GF-D8 (cell line): ENCODE measurements around the gene GNPDA2.

Experiments
- DNase-seq: peaks from one replicate; lab custom pipeline; 2025; lab: John Stamatoyannopoulos, UW

Gene GNPDA2

DNA sequence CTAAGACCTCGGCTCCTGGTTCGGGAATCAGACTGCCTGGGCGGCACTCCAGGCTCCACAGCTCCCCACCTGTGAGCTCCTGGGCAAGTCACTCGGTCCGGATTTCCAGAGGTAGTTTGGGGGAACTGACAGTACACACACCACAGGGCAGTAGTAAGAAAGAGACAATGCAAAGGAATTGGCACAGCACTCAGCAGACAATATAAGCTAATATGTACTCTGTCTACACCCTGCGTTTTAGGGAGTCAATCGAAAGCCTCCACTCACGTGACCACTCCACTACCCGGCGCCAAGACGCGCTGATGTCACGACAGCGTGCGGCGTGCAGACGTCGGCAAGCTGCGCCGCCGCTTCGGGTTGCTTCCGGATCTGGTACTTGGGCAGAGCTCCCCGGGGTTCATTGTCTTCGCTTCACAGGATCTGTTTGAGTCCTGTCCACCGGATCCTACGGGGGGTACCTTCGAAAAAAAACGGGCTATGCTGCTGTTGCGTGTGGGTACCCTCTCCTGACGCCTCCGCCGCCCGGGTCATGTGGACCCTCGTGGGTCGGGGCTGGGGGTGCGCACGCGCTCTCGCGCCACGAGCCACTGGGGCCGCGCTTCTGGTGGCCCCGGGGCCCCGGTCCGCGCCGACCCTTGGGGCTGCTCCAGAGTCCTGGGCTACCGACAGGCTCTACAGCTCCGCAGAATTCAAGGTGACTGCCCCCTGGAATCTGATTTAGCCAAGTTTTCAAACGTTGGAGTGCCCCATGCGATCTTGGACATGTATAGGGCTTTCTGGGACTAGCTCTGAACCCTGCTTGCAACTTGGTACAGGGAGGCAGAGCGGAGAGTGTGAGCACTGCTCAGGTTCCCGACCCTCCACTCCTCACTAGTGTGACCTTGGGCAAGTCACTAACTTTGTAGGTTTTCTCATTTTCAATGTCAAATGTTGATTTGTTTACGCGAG is 48.0 kb downstream of the GNPDA2 start, which contains the start of gene GUF1:
Gene GUF1 (plus strand): TSS at position 327 of the 948 bp plus-strand sequence. CDS start 203 bp downstream, at position 530.
- DNase-seq, result peak; percentile 67

DNA sequence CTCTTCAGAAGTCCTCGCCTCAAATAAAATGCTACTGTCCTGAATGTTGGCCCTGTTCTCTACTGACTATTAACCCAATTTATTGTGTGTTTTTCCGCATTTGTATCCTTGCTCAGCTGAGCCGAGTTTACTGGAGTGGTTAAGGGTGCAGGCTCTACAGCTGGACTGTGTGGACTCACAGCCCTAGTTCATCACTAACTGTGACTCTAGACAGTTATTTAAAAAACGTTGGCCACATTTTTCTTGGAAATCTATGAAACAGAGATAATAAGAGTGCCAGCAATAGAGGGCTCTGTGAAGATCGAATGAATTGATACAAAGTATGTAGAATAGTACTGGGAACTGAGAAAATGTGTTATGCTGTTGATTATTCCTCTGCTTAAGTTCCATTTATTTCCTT is 51.0 kb downstream of the GNPDA2 start:
- DNase-seq, result no peak

DNA sequence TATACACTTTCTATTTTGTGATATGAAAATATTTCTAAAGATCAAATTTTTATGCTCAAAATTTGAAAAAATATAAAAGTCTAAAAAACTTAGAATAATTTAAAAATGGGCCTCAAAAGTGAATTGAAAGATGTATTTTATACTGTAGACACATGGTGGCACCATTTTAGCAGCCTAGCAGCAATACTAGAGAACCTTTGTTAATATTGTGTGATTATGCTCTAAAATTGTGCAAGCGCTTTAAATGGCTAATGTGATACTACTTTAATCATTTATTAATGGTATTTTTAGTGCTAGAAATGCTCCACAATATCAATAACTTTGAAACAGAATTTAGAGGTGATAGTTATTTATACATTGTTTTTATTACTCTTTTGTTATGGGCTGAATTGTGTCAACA is 51.9 kb downstream of the GNPDA2 start:
- DNase-seq, result no peak

DNA sequence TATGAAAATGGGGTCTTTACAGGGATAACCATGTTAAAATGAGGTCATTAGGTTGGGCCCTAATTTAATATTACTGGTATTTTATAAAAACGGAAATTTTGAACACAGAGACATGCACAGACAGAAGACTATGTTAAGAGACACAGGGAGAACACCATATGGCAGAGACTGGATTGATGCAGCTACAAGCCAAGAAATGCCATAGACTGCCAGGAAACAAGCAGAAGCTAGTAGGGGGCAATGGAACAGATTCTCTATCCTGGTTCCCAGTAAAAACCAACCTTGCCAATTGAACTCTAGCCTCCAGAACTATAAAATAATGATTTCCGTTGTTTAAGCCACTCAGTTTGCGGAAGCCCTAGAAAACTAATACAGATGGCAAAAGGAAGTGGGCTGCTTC is 54.7 kb downstream of the GNPDA2 start:
- DNase-seq, result no peak

DNA sequence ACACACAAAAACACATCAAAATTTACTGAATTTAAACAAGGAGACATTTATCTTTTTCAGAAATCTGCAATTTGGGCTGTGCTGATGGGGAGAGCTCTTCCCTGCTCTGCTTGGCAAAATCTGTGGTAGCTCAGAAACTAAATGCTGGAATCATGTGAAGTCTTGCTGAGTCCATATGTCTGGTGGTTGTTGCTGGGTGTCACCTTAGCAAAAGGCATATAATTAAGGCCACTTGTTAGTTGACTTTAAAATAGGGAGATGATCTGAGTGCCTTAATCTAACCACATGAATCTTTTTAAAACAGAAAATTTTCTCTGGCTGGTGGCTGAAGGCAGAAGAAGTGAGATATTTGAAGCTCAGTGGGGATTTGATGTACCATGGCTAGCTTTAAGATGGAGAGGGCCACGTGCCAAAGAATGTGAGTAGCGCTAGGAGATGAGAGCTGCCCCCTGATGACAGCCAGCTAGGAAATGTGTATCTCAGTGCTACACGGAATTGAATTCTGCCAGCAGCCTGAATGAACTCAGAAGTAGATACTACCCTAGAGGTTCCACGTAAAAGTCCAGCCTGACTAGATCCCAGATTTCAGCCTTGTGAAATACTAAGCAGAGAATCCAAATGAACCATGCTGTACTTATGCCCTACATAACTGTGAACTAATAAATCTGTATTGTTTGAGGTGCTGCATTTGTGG is 55.7 kb downstream of the GNPDA2 start:
- no peak for DNase-seq

DNA sequence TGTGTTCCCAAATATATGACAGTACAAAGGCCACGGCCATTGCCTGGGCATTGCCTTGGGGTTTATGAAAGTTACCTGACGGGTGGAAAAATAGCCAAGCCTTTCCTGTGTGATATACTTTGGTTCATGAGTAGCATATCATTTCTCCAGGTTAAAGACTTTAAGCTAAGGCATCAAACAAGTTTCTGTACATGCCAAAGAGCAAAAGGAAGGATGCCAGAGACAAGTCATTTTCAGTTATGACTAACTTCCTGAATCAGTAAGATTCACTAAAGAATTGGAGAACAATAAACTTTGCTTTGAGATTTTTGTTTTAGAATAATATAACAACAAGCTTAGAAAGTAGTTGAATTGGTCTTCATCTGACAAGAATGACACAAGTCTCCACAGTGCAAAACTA is 57.8 kb downstream of the GNPDA2 start:
- no peak for DNase-seq

DNA sequence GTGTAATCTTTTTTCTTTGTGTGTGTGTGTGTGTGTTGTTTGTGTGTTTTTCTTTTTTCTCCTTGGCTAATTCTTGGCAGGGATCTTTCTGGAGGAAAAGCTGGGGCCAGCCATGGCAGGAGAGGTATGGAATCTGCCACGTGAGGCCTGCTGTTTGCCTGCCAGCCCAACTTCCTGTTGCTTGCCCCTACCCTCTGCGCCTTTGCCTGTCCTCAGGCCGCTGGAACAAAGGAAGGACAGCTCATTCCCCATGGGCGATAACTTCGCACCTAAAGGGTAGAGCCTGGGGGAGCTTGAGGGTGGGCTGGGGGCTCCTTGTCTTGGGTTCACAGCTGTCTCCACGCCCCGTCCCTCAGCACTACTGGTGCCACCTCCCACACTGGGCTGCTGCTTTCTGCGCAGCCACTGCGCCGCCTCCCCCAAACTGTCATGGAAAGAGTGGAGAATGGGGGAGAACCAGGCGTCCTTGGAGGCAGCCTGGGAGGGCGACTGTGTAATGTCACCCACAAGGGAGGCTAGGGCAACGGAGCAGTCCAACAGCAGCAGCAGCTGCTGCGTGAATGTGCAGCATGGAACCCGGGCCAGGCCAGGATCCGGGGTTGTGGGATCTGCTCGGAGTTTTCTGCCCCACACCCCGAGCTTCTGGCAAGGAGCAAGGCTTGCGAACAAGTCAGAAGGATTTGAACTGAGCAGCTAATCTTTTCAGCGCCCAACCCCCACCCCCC is 62.7 kb downstream of the GNPDA2 start:
- no peak for DNase-seq

DNA sequence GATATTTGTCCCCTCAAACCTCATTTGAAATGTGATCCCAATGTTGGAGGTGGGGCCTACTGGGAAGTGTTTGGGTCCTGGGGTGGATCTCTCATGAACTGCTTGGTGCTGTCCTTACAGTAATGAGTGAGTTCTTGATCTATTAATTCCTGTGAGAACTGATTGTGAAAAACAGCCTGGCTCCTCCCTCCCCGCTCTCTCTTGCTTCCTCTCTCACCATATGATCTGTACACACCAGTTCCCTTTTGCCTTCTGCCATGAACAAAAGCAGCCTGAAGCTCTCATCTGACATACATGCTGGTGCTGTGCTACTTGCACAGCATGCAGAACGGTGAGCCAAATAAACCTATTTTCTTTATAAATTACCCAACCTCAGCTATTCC is 63.7 kb downstream of the GNPDA2 start:
- DNase-seq, result no peak

DNA sequence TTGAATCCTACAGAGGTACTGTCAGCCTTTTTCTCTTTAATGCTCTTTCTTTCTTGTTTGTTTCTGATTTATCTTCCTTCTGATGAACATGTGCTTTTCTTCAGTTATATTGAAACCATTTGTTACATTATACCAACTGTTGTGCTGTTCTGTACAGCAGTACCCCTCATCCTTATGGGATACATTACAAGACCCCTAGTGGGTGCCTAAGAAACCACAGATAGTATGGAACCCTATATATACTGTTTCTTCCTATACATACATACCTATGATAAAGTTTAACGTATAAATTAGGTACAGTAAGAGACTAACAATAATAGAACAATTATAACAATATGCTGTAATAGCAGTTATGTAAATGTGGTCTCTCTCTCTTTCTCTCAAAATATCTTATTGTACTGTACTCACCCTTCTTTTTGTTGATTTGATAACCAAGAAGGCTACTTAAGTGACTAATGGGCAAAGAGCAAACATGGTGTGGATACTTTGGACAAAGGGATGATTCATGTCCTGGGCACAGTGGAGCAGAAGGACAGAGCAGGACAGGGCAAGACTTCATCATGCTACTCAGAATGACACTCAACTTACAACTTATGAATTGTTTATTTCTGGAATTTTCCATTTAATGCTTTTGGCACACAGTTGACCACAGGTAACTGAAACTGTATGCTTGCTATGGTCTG is 64.3 kb downstream of the GNPDA2 start:
- no peak for DNase-seq

DNA sequence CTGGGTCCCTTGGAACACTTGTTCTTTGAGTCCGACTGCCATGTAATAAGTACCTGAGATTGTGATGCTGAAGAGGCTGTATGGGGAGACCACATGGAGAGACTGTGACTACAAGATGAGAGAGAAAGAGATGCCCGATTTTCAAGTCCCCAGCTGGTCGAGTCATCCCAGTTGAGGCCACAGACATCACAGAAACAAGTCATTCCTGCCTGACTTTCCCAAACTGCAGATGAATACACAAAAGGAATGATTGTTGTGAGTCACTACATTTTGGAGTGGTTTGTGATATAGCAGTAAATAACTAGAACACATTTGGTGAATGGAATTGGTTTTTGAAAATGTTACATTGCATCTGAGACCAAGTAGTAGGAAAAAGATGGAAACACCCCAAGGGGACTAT is 66.0 kb downstream of the GNPDA2 start:
- DNase-seq, result no peak

DNA sequence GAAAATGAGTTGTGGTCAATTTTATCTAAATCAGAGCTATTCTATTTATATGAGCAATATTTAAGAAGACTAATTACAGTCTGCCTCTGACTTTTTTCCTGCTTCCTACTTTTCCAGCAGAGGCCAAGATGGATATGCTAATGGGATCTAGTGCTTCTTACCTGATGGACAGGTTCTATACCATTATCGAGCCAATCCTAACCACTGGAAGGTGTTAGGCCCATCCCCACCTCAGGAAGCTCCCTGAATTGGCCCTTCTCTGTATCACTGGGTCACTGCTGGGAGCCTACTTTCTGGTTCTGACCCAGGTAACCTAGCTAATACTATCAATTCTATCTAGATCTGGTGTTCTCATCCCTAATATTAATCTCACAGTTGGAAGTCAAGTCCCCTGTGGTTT is 74.4 kb downstream of the GNPDA2 start:
- DNase-seq, result no peak
